ENCODE data around the gene AP5B1. TPM values are rescaled to one million over a fixed set of nuclear protein-coding genes. Genes with fewer than 3 reads are reported as not detected.
A peak's percentile ranks its signal among the peaks of the same experiment; 100 is the strongest.

Gene AP5B1
- 10.3 and 13.6 TPM in 2 replicates for total RNA-seq (2014; rRNA removed; shearing (Covaris generic))
- 6.4 and 8.3 TPM in 2 replicates for polyA plus RNA-seq (2015; cell fraction: cytosol; rRNA removed)
- 10.5 and 12.3 TPM in 2 replicates for polyA plus RNA-seq (2015; cell fraction: nucleus; rRNA removed)

- peak; percentile 10 for DNase-seq (ENCODE audit: low read depth)
These were observed at the start of gene AP5B1 for GRCh38 chr11:65780770-65781151. Gene AP5B1 (minus strand): TSS chr11:65780976. CDS start chr11:65780591, 385 bp downstream.

DNA sequence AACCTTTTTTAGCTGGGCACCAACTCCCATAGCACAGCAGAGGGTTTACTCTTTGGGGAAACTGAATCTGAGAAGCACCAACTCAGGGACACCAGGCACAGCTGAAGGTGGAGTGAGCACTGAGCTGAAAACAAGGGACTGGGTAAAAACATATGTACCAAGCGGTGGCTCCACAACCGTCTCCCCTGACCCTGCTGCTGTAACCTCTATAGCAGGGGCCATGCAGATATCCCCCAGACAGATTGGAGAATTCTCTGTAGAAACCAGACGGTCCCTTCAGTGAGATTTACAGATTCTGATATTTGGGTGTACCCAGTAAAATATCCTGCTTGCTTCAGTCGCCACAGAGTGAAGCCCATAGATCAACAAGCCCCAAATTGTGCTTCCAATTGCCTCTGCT lies 48.7 kb upstream of the AP5B1 start:
- no peak for DNase-seq (ENCODE audit: low read depth)

DNA sequence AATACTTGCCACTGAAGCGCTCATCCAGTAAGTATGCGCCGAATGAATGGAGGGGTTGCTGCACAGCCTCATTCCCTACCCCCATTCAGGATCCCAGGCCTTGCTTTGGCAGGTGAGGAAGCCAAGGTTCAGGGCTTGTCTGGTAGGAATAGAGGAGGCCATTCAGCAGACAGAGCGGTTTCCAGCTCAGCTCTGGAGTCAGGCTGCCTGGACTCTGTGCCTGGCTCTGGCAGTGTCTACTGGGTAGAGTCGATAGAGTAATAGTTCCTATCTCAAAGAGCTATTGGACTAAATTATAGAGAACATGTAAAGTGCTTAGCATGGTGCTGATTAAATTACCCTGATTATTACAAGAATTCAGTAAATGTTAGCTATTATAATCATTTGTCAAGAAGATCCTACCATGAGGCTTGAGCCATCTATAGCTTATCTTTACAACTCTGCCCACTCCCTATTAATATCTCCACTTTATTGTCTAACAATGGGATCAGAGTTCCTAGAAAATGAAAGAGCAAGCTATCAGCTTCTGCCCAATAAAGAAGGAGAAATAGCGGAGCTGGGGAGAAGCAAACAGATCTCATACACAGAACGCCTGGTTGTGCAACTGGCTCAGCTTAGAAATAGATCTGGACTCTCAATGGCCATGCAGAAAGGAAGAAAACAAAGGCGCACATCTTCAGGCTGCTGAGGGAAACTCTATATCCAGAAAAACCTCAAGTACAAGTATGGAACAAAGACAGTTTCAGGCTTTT lies 46.4 kb upstream of the AP5B1 start:
- no peak for DNase-seq (ENCODE audit: low read depth)

DNA sequence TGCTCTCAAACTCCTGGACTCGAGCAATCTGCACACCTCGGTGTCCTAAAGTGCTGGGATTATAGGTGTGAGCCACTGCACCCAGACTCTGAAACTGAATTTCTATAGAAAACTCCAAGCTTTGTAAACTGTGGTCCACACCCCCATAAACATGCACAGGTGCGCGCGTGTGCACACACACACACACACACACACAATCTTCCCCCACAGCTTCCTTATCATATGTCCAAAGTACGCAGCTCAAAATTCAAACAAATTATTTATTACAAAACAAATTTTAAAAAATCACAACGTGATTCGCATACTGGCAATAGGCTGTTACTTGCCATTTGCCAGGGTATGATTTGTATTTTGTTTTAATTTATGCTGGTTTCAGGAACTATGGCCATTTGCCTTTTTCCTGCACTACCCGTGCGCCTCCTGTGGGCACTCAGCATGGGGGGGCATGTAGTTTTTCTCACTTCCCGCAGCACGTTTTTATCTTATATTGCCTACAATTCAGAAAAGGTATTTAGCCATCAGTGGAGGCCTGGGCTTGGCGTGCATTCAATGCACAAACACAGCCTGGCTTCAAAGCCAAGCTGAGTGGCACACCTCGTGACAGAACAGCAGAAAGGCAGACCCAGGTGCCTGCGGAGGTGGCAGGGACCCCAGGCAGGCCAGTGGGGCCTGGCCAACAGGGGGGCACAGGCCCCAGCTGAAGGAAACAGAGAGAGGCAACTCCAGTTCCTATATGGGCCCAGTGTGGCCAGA lies 42.2 kb upstream of the AP5B1 start:
- DNase-seq (ENCODE audit: low read depth): no peak

- no peak for DNase-seq (ENCODE audit: low read depth)
These were observed 40.3 kb upstream of the AP5B1 start for GRCh38 chr11:65821107-65821506.

DNA sequence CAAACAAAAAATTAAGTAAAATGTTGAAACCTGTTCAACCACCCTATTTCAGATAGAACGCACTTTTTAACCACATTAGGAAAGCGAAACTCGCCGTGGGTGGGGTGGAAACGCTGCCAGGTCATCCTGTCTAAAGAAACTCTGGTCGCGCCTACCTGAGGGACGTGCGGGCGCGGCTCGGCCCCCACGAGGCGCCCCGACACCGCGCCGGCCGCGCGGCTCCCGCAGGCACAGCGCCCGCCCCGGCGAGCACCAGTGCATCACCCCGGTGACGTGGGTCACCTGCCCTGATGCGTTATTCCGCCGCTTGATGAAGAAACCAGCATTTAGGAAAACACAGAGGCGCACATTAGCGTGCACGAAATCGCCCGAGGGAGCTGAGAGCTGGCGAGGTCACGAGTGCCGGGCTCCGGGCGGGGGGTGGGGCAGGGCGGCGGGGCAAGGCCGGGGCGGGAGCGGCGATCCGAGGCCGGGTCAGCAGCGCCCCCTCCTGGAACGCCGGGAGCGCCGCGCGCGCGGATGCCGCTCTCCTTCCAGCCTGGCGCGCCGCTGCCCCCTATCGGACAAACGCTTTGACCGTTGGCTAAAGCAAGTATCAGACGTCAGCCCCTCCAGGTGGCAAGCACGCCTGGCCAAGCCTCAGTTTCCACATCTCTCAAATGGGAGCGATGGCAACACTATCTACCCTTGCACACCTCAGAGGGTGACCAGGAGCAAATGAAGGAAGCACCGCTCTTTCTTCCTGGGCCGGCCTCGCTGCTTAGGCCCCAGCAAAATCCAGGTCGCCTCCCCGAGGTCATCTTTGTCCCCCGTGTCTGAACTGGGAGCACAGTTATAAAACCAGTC lies 37.3 kb upstream of the AP5B1 start:
- DNase-seq (ENCODE audit: low read depth): peak; percentile 77

GRCh38 chr11:65817312-65817834 lies 36.6 kb upstream of the AP5B1 start:
- DNase-seq (ENCODE audit: low read depth): no peak

GRCh38 chr11:65816696-65817095 lies 35.9 kb upstream of the AP5B1 start:
- DNase-seq (ENCODE audit: low read depth): no peak

- DNase-seq (ENCODE audit: low read depth): no peak
These were observed 34.3 kb upstream of the AP5B1 start for GRCh38 chr11:65814986-65815565.

GRCh38 chr11:65814131-65814985 lies 33.6 kb upstream of the AP5B1 start:
- DNase-seq (ENCODE audit: low read depth): no peak

DNA sequence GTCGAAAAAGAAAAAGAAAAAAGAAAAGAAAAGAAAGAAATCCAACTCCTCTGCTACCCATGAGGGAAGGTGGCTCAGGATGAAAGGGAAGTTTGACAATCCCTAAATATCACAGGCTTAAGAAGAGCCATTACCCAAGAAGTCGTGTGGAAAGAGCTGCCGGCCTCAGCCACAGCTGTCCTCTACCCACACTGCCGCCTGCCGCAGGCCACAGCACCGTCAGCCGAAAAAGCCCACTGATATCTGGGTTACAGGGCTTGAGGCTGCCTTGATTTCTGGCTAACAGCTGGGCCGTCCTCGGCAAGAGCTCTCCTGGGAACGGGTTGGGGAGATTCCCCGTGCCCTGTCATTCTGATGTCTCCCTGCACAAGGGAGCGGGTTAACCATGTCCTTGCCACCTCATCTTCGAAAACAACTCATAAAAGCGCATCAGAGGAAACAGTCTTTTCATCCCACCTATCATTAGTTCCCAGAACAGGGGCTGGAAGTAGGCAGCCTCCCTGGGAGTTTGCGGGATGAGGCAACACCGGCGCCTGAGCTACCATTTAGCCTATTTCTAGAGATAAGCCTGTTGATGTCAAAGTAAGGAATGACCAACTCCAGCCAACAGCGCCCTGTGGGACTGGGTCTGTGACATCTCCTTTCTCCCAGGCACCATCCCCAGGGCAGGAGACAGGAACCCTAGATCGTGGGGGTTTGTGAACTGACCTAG lies 31.1 kb upstream of the AP5B1 start:
- no peak for DNase-seq (ENCODE audit: low read depth)

DNA sequence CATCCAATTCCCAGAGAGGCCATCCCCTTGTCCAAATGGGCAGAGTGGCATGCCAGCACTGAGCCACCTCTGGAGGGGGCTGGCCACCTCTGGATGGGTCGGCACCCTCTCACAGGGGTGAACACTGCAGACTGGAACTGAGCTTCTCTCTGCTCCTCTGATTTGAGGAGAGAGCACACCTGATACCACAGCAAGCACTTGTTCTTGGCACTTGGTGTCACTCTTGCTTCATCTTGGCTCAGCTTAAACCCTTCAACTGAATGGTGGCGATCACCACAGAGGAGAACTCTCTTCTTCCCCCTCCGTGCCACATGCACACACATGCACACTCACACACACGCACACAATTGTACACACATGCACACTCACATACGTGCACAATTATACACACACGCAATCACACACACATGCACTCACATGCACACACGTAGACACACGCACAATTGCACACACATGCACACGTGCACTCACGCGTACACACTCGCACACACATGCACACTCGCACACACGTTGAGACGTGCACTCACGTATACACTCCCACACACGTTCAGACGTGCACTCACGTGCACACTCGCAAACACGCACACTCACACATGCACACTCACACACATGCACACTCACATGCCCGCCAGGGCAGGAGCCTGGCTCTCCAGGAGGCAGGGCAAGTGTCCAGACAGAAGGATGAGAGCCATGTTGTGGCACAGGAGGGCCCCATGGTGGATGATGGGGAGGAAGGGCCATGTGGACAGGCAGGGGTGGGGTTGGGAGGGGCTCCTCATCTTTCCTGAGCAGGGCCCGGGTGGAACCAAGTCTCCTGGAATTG lies 29.5 kb upstream of the AP5B1 start:
- no peak for DNase-seq (ENCODE audit: low read depth)

DNA sequence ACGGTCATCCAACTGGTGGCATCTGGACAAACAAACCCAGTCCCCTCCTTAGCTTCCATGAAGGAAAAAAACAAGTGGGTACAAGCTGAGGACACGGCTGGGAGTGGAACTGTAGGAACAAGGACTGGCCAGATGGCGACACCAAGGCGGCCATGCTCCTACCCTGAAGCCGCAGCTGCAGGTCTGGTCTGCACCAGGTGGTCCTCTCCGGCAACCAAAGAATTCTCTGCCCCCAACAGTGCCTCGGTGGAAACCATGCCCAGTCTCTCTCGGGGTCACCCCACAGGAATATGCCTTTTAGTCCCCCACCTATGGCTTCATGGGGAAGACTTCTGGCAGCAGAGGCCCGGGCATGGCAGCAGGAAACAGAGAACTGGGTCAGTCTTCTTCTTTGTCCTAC lies 28.7 kb upstream of the AP5B1 start:
- DNase-seq (ENCODE audit: low read depth): no peak

DNA sequence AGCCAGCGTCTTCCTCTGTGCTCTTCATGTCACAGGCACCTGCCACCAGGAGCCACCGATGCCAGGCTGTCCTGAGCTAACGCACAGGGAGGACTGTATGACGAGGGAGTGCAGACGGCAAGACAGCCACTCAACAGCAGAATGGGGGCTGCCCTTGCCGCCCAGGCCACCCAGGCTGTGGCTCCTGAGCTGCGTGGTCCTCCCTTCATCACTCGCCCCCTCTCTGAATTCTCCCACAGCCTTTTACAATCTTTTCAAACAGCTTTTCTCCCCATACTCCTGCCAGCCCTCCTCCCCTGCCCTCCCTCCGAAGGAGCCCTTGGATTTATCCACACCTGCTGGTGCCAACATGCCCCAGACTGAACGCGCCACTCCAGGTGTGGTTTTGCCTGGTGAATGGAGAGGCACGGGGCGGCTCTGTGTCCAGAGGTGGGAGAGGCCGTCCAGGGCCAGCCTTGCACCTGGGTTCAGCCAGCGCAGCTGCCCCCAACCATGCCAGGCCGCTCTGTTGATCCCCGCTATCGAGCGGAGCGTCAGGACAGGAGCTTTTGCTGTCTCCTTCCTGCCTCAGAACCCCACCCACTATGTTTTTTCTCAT lies 28.1 kb upstream of the AP5B1 start:
- no peak for DNase-seq (ENCODE audit: low read depth)

GRCh38 chr11:65806979-65807378 lies 26.2 kb upstream of the AP5B1 start:
- DNase-seq (ENCODE audit: low read depth): no peak

GRCh38 chr11:65803797-65804492 lies 23.2 kb upstream of the AP5B1 start:
- DNase-seq (ENCODE audit: low read depth): no peak

DNA sequence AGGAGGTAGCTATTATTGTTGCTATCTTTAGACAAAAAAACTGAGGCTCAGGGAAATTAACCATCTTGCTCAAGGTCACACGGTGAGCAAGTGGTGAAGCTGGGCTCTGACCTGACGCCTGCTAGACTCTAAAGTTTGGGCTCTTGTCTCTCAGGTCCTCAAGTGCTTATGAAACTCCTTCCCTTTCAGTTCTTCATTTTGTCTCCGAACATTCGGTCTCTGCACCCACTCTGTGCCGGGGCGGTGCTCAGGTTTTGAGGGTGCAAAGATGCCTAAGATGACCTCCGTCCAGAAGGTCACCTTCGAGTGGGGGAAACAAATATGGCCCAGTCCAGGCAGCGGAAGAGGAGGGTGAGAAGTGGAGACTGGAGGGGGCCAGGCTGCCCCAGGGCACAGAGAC lies 22.1 kb upstream of the AP5B1 start:
- no peak for DNase-seq (ENCODE audit: low read depth)
